ENCODE results near the gene LRRC28.

LRRC28 gene

DNA sequence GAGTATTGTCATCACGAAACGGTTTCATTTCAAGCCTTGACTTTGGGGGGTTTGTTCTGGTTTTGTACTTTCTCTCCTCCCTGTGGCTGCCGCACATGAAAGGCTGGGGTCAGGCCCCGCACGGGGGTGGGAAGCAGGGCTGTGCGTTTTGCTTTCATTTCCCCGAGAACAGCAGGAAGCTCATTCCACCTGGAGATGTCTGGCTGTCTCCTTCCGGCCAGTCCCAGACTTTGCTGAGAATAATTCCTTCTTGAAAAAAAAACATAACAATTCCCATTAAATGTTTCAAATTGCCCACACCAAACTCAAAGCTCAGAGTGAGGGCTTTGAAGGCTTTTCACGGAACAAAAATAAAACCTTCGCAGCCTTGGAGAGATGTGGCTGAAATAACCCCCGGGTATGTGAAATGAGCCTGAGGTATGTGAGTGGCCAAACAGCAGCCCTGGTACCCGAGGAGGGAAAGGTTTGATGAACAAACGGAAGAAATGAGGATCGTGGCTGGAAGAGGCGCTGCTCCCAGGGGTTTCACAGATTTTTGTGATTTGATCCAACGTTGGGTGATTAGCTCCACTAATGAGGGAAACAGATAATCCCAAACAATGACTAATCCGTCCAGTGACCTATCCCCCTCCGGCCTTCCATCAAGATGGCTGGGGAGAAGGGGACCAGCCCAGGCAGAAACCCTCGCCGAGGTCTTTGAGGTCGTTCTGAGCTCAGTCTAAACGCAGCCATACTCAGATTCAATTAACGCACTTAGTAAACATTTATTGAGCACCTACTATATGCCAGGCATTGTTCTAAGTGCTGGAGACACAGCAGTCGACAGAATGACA, 187.6 kb downstream of the LRRC28 start:
- DNase-seq: no peak

DNA sequence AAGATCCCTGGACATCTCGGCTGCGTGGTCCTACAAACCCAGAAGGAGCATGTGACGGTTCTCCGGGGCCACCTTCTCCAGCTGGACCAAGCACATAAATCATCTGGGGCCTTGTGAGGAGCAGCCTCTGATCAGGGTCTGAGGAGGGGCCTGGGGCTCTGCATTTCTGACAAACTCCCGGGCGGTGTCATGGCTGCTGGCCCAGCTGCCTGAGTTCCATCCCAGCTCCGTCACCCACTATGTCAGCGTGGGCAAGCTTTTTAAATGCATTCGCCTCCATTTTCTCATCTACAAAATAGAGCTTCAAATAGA, 188.2 kb downstream of the LRRC28 start:
- no peak for DNase-seq

- DNase-seq: no peak
Measured at GRCh38 chr15:99440029-99440428, 188.7 kb downstream of the LRRC28 start.
